Epithelial cell of proximal tubule (primary cell): ENCODE data around the gene CDH4. TPM values are rescaled to one million over a fixed set of nuclear protein-coding genes. Genes with fewer than 3 reads are reported as not detected.

ENCODE experiments used
- DNase-seq: peaks from one replicate; pipeline ENCODE4 v3.0.0-alpha.2; 2011; ENCODE audit warnings: low read depth
- H3K4me3 ChIP-seq: 2 replicates; pipeline ENCODE4 v1.5.1; 2011; ENCODE audit warnings: low read depth, mild to moderate bottlenecking, low read length
- total RNA-seq: library from RNA; depleted of rRNA; stranded (reverse); fragments of >200 nt; gene quantifications from 2 replicates; pipeline ENCODE4 v1.2.3, GENCODE V29; 2015
- TF ChIP-seq, protein P1 (sequence below): conservative IDR thresholded peaks from 2 replicates; pipeline ENCODE4 v1.5.1; 2012; ENCODE audit warnings: low read depth, mild to moderate bottlenecking, low read length

The CDH4 gene
- total RNA-seq, 1 donor from 2014 or later: 17.1 TPM

- TF ChIP-seq, protein P1, sequence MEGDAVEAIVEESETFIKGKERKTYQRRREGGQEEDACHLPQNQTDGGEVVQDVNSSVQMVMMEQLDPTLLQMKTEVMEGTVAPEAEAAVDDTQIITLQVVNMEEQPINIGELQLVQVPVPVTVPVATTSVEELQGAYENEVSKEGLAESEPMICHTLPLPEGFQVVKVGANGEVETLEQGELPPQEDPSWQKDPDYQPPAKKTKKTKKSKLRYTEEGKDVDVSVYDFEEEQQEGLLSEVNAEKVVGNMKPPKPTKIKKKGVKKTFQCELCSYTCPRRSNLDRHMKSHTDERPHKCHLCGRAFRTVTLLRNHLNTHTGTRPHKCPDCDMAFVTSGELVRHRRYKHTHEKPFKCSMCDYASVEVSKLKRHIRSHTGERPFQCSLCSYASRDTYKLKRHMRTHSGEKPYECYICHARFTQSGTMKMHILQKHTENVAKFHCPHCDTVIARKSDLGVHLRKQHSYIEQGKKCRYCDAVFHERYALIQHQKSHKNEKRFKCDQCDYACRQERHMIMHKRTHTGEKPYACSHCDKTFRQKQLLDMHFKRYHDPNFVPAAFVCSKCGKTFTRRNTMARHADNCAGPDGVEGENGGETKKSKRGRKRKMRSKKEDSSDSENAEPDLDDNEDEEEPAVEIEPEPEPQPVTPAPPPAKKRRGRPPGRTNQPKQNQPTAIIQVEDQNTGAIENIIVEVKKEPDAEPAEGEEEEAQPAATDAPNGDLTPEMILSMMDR: no peak
- H3K4me3 ChIP-seq: no peak overlapping the region
- DNase-seq: no peak
Observed at GRCh38 chr20:61354001-61354390, 101.9 kb downstream of the CDH4 start.

DNA sequence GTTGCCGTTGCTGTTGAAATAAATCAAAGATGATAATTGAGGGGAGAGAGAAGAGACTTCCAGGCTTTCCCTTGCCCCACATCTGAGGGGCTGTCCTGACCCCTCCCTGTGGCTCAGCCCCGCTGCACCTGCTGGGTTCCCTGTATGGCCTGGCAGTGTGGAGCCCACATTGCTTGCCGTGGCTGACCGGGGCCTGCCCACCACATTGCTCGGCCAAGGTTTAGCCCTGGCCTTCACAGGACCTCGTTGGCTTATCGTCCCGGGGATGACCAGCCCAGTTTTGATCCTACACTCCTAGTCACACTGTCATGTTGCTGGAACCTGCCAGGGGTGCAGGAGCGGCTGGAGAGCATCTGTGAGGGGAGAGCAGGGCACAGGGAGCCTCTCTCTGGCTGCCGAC is 102.4 kb downstream of the CDH4 start:
- DNase-seq: no peak
- H3K4me3 ChIP-seq: no peak overlapping the region
- TF ChIP-seq, protein P1: no peak

DNA sequence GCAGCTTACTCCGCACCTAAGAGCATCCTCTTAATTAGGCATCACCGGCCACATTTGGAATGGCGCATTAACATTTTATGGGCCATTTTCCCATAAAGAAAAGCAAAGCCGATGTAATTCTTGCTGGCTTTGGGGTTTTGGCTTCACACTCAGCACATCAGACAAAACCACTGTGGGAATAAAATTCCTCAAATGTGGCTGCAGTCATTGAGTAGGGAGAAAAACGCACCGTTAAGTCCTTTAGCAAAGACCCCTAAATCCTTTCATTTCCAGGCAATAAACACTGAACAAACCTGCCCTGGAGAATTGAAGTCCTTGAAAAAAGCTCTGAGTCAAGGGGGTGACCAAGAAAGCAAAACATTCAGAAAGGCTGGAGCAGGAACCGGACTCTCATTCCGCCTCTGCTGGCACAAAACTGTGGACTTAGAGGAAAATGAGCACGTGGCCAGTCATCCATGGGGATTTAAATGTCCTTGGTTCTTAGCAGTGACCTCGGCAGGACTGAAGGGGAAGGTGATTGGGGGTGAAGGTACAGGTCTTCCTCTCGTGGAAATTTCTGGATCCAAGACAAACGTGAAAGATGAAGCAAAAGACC is 102.9 kb downstream of the CDH4 start:
- DNase-seq: no peak

DNA sequence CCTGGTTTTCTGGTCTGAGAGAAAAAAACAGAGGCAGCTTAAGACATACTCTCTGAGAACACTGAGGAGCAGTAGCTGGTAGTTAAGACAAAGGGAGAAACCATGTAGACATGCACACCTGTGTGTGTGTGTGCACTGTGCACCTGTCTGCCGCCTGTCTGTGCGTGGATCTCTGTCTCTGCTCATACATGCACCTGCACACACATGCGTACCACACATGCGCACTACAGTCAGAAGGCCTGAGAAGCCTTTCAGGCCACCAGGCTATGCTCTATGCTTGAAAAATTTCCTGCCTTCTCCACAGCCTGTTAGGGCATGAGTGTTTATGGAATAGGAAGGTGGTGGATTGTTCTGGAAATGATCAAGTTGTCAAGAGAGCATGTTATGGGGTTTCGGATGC is 103.5 kb downstream of the CDH4 start:
- TF ChIP-seq, protein P1: no peak
- no peak overlapping the region for H3K4me3 ChIP-seq
- no peak for DNase-seq

More for the DNA sequence above, 102.9 kb downstream of the CDH4 start:
- H3K4me3 ChIP-seq: no peak overlapping the region
- TF ChIP-seq, protein P1: no peak

- TF ChIP-seq, protein P1: no peak
- no peak overlapping the region for H3K4me3 ChIP-seq
- peak; percentile 18 for DNase-seq
Observed at GRCh38 chr20:61356196-61356595, 104.1 kb downstream of the CDH4 start.

- no peak for DNase-seq
- TF ChIP-seq, protein P1: no peak
- no peak overlapping the region for H3K4me3 ChIP-seq
Observed at GRCh38 chr20:61357119-61357518, 105.1 kb downstream of the CDH4 start.

GRCh38 chr20:61359254-61359653 is 107.2 kb downstream of the CDH4 start:
- DNase-seq: no peak
- TF ChIP-seq, protein P1: no peak
- H3K4me3 ChIP-seq: no peak overlapping the region
